Glutamatergic neuron (in vitro differentiated cells): ENCODE measurements around the gene SYNE3. TPM values are rescaled to one million over a fixed set of nuclear protein-coding genes. Genes with fewer than 3 reads are reported as not detected.

Experiments
- DNase-seq: peaks from one replicate; pipeline ENCODE4 v3.0.0; 2022
- H3K27ac Mint-ChIP-seq: one replicate; pipeline ENCODE4 v1.8.0; 2020; ENCODE audit warnings: mild to moderate bottlenecking, mixed read lengths, inconsistent platforms; ENCODE audit not compliant: unreplicated experiment
- H3K27me3 Mint-ChIP-seq: one replicate; pipeline ENCODE4 v1.8.0; 2020; ENCODE audit warnings: mild to moderate bottlenecking, moderate library complexity, mixed read lengths, inconsistent platforms; ENCODE audit not compliant: unreplicated experiment
- H3K36me3 Mint-ChIP-seq: one replicate; pipeline ENCODE4 v1.8.0; 2020; ENCODE audit warnings: mild to moderate bottlenecking, mixed read lengths, inconsistent platforms; ENCODE audit not compliant: unreplicated experiment
- H3K4me1 Mint-ChIP-seq: one replicate; pipeline ENCODE4 v1.8.0; 2020; ENCODE audit warnings: mild to moderate bottlenecking, low read depth, mixed read lengths, inconsistent platforms; ENCODE audit not compliant: unreplicated experiment
- H3K4me3 Mint-ChIP-seq: one replicate; pipeline ENCODE4 v1.8.0; 2020; ENCODE audit warnings: mild to moderate bottlenecking, mixed read lengths, inconsistent platforms; ENCODE audit not compliant: unreplicated experiment
- H3K9me3 Mint-ChIP-seq: one replicate; pipeline ENCODE4 v1.8.0; 2020; ENCODE audit warnings: mild to moderate bottlenecking, moderate library complexity, mixed read lengths, inconsistent platforms; ENCODE audit not compliant: unreplicated experiment
- total RNA-seq: library from RNA; stranded (reverse); fragmentation: NEBNext Ultra II Directional; extraction: Animal tissue kit (Norgen Biotek cat#: 25700); gene quantifications from one replicate; pipeline ENCODE4 v1.2.1, GENCODE V29; 2021; ENCODE audit not compliant: unreplicated experiment
- TF ChIP-seq, protein P1 (sequence below): fragments of 200-600 bp; sonication (generic); IDR thresholded peaks from one replicate; pipeline ENCODE4 v1.5.0; 2021; ENCODE audit not compliant: partially characterized antibody, unreplicated experiment

Gene SYNE3
- total RNA-seq, 1 donor from 2014 or later: 7.1 TPM

DNA sequence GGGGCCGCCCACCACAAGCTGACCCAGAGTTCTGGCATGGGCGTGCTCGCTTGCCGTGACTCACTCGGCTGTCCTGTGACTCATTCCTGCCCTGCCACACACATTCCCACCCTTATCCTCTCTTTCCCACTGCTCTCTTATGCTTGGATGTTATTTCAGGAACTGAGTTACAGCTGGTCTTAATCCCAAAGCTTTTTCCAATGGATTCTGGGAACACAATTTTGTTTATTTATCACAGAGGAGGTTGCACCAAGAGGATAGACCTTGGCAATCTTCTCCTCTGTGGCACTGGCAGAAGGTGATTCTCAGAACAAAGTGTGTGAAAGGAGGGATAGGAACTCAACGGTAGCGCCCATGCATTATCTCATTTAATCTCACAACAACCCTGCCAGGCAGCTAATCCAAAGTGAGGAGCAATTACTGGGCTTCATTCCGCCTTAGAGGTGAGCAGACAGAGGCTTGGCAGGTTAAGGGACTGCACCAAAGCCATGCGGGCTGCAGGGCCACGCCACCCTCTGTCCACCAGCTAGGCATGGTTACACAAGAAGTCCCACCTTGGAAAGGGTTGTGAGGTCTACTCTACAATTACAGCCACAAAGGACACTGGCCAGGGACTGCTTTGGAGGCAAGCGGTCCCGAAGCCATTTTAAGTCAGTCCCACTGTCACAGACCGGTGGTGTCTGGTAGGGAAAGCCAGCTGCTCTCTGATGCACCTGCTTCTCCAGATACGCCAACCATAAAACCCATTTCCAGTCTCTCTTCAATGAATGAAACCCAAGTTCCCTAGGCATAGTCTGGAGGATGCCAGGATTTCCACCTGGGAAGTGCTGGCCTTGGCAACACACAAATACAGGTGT, 32.9 kb downstream of the SYNE3 start:
- Mint-ChIP-seq H3K9me3 (peaks cover 3% of the 10 kb centered on the region), H3K27me3 (peaks cover 8% of the 10 kb centered on the region), H3K27ac (no peak overlapping the region), H3K4me1 (peaks cover 26% of the 10 kb centered on the region), H3K36me3 (no peaks in the 10 kb centered on the region), H3K4me3 (no peak overlapping the region)
- TF ChIP-seq, protein P1, sequence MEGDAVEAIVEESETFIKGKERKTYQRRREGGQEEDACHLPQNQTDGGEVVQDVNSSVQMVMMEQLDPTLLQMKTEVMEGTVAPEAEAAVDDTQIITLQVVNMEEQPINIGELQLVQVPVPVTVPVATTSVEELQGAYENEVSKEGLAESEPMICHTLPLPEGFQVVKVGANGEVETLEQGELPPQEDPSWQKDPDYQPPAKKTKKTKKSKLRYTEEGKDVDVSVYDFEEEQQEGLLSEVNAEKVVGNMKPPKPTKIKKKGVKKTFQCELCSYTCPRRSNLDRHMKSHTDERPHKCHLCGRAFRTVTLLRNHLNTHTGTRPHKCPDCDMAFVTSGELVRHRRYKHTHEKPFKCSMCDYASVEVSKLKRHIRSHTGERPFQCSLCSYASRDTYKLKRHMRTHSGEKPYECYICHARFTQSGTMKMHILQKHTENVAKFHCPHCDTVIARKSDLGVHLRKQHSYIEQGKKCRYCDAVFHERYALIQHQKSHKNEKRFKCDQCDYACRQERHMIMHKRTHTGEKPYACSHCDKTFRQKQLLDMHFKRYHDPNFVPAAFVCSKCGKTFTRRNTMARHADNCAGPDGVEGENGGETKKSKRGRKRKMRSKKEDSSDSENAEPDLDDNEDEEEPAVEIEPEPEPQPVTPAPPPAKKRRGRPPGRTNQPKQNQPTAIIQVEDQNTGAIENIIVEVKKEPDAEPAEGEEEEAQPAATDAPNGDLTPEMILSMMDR: no peak
- no peak for DNase-seq

DNA sequence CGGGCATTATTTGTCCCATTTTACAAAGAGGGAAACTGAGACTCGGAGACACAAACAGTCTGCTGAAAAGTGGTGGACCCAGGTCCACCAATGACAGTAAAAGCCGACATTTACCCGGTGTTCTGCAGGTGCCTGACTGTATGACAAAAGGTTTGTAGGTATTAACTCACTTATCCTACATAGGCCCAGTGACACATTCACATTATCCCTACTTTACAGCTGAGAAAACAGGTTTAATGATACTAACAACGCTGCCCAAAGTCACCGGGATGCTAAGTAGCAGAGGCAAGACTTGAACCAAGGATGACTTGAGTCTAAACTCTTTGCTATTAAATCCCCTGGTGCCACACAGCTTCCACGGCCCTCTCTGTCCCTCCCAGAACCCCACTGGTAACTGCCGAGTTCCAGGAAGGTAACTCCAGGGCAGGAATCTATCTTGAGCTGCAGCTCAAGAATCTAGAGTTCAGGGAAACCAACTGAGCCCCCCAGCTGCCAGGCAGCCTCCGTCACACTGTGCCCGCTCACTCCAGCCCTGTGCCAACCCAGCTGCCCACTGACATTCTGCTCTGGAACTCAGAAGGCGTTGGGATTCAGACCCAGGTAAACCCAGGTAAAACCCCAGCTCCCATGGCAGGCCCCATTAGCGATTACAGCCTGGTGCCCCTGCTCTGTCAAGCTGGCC, 33.7 kb downstream of the SYNE3 start:
- Mint-ChIP-seq H3K4me1 (peaks cover 26% of the 10 kb centered on the region), H3K27ac (no peak overlapping the region), H3K36me3 (no peaks in the 10 kb centered on the region), H3K27me3 (peaks cover 8% of the 10 kb centered on the region), H3K4me3 (no peak overlapping the region), H3K9me3 (peaks cover 3% of the 10 kb centered on the region)
- DNase-seq: no peak
- TF ChIP-seq, protein P1: no peak

DNA sequence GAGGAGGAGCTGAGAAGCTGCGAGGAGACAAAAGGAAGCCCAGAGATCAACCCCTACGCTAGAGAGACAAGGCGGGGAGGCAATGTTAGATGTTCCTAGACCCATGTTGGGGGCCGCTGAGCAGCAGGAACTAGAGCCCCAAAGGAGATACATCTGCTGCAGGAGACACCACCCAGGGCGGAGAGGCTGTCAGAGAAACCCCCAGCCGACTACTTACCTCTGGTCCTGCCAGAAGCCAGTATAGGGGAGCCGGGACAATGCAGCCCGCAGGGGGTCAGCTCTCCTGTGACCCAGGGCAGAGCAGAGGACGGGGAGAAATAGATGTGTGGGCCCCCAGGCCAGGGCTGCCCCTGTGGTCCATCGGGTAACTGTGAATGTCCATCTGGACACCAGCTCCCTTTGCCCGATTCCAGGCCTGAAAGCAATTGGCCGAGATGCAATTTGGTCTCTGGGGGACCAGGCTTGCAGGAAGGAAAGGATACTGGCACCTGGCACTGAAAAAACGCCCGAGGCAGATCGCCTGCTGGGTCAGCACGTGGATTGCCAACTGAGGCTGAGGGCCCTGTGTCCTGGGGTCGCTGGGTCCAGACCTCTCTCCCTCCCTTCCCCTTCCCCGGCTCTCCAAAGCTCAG, 34.9 kb downstream of the SYNE3 start:
- H3K4me3 Mint-ChIP-seq: peak overlapping the region; percentile 28
- no peak overlapping the region for H3K27ac Mint-ChIP-seq
- peaks cover 3% of the 10 kb centered on the region for H3K9me3 Mint-ChIP-seq
- peaks cover 26% of the 10 kb centered on the region for H3K4me1 Mint-ChIP-seq
- H3K36me3 Mint-ChIP-seq: no peaks in the 10 kb centered on the region
- TF ChIP-seq, protein P1: no peak
- no peak for DNase-seq
- peaks cover 8% of the 10 kb centered on the region for H3K27me3 Mint-ChIP-seq

DNA sequence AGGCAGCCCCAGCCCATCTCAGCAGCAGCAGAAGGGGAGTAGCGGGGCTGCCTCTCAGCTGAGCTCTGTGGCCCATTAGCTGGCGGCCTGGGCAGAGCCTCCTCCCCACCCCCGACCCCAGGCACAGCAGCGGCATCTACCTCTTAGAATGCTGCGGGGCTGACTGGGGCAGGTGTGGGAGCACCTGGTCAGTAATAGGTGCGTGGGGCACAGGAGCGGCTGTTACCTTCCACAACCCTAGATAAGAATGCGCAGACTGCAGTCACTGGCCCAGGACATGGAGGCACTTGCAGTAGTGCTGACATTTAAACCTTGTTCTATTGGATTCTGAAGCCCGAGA, 35.6 kb downstream of the SYNE3 start:
- H3K36me3 Mint-ChIP-seq: no peaks in the 10 kb centered on the region
- peaks cover 23% of the 10 kb centered on the region for H3K4me1 Mint-ChIP-seq
- peaks cover 5% of the 10 kb centered on the region for H3K27me3 Mint-ChIP-seq
- DNase-seq: no peak
- H3K4me3 Mint-ChIP-seq: peak overlapping the region; percentile 28
- no peak overlapping the region for H3K27ac Mint-ChIP-seq
- peaks cover 3% of the 10 kb centered on the region for H3K9me3 Mint-ChIP-seq
- TF ChIP-seq, protein P1: no peak
